PFSK-1 (cell line): ENCODE results near the gene MYL7.

Source experiments
- FOXP2 ChIP-seq: optimal IDR thresholded peaks from 2 replicates; pipeline ENCODE3; 2011; ENCODE audit warnings: borderline replicate concordance, control low read depth, inconsistent platforms; ENCODE audit not compliant: insufficient read depth; ENCODE audit errors: extremely low read length, extremely low read depth
- POLR2AphosphoS5 ChIP-seq: IDR thresholded peaks from 2 replicates; pipeline ENCODE4 v1.6.1; 2012; ENCODE audit warnings: low read depth, mild to moderate bottlenecking, control low read depth, low read length, moderate library complexity
- REST ChIP-seq, 2 experiments: IDR thresholded peaks; 2 replicates each; pipeline versions ENCODE4 v1.6.1 to v1.8.0; 2011 to 2012; ENCODE audit warnings: low read depth in 2 of 2, low read length in 2 of 2, control low read depth in 1 of 2, inconsistent platforms in 1 of 2, mild to moderate bottlenecking in 1 of 2, moderate library complexity in 1 of 2; ENCODE audit not compliant: insufficient read depth in 1 of 2
- SIN3A ChIP-seq: IDR thresholded peaks from 2 replicates; pipeline ENCODE4 v1.6.1; 2012; ENCODE audit warnings: mild to moderate bottlenecking, low read length, moderate library complexity, borderline replicate concordance; ENCODE audit not compliant: insufficient read depth
- TAF1 ChIP-seq: IDR thresholded peaks from 2 replicates; pipeline ENCODE4 v1.6.1; 2012; ENCODE audit warnings: low read length, control low read depth, borderline replicate concordance; ENCODE audit not compliant: insufficient read depth

- no peak for TF ChIP-seq FOXP2
- TF ChIP-seq POLR2AphosphoS5, result no peak
- TF ChIP-seq REST (IDR thresholded peaks at IDR 0.05; ENCODE audit: insufficient read depth in 1 of 2, low read depth in 2 of 2, low read length in 2 of 2), result no peak
- TF ChIP-seq SIN3A, result no peak
- TF ChIP-seq TAF1, result no peak
These were observed 12.8 kb upstream of the MYL7 start for GRCh38 chr7:44153948-44154335.
